HL-60 (cell line): ENCODE data around the gene SRGAP3.

Experiments
- DNase-seq, 2 experiments: peaks; one replicate each; pipeline ENCODE4 v3.0.0-alpha.2; 2010 to 2020; ENCODE audit warnings: low read depth in 1 of 2, low spot score in 1 of 2
- H3K27ac ChIP-seq: fragments of 250-450 bp; sonication (Bioruptor Pico); replicated peaks from 2 replicates; pipeline ENCODE4 v1.5.1; 2020; ENCODE audit warnings: mild to moderate bottlenecking, moderate library complexity
- H3K27me3 ChIP-seq: fragments of 250-450 bp; sonication (Bioruptor Pico); 2 replicates; pipeline ENCODE4 v1.5.1; 2021; ENCODE audit warnings: mild to moderate bottlenecking, moderate library complexity; ENCODE audit not compliant: insufficient read depth, poor library complexity, severe bottlenecking
- H3K4me3 ChIP-seq: replicated peaks from 2 replicates; pipeline ENCODE4 v1.5.1; 2011; ENCODE audit warnings: mild to moderate bottlenecking, control low read depth, low read length; ENCODE audit not compliant: insufficient read depth
- CTCF ChIP-seq: IDR thresholded peaks from one replicate; pipeline ENCODE4 v1.5.1; 2011; ENCODE audit warnings: low read length, control low read depth, inconsistent platforms; ENCODE audit not compliant: insufficient read depth
- GABPA ChIP-seq: IDR thresholded peaks from 2 replicates; pipeline ENCODE4 v1.6.1; 2012; ENCODE audit warnings: low read depth
- POLR2AphosphoS5 ChIP-seq: IDR thresholded peaks from 2 replicates; pipeline ENCODE4 v1.6.1; 2012; ENCODE audit warnings: low read depth
- SPI1 ChIP-seq: IDR thresholded peaks from 2 replicates; pipeline ENCODE4 v1.6.1; 2012; ENCODE audit warnings: low read depth, mild to moderate bottlenecking, borderline replicate concordance
- TF ChIP-seq, protein P1 (sequence below): IDR thresholded peaks from 2 replicates; pipeline ENCODE4 v1.6.1; 2012; ENCODE audit warnings: low read depth; ENCODE audit not compliant: insufficient replicate concordance

The SRGAP3 gene

DNA sequence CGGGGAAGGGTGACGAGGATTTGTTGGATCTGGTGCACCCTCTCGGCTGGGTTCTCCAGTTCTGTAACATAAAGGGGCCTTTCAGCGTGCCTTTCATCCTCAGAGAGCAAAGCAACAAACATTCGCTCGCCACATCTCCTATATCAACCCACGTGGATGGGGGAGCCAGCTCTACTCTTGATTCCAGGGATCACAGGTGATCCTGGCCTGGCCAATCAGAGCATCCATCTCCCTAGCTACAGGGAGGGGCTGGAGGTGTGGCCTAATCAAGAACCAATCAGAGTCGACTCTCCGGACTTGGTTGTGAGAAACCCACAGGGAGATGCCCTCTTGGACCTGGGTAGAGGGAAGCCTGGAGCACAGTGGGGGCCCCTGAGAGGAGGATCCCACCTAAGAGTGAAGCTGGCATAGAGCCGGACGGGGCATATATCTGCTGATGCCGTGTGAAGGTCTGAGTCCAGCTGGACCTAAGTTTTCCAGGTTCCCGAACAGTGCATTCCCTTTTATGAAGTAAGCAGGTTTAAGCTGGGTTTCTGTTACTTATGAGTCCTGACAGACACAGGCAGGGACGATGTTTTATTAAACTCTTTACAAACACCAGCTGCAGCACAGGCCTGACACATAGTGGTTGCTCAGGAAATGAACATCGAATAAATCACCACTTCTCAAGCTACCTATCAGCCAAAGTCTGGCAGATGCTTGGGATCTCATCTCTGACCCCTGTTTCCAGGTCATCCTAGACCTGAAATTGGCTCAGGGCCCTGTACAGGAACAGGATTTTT, 235.5 kb downstream of the SRGAP3 start:
- no peak overlapping the region for H3K4me3 ChIP-seq
- no peaks in the 10 kb centered on the region for H3K27me3 ChIP-seq
- no peak overlapping the region for H3K27ac ChIP-seq
- TF ChIP-seq GABPA: no peak
- TF ChIP-seq, protein P1, sequence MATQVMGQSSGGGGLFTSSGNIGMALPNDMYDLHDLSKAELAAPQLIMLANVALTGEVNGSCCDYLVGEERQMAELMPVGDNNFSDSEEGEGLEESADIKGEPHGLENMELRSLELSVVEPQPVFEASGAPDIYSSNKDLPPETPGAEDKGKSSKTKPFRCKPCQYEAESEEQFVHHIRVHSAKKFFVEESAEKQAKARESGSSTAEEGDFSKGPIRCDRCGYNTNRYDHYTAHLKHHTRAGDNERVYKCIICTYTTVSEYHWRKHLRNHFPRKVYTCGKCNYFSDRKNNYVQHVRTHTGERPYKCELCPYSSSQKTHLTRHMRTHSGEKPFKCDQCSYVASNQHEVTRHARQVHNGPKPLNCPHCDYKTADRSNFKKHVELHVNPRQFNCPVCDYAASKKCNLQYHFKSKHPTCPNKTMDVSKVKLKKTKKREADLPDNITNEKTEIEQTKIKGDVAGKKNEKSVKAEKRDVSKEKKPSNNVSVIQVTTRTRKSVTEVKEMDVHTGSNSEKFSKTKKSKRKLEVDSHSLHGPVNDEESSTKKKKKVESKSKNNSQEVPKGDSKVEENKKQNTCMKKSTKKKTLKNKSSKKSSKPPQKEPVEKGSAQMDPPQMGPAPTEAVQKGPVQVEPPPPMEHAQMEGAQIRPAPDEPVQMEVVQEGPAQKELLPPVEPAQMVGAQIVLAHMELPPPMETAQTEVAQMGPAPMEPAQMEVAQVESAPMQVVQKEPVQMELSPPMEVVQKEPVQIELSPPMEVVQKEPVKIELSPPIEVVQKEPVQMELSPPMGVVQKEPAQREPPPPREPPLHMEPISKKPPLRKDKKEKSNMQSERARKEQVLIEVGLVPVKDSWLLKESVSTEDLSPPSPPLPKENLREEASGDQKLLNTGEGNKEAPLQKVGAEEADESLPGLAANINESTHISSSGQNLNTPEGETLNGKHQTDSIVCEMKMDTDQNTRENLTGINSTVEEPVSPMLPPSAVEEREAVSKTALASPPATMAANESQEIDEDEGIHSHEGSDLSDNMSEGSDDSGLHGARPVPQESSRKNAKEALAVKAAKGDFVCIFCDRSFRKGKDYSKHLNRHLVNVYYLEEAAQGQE: no peak
- TF ChIP-seq POLR2AphosphoS5: no peak
- TF ChIP-seq CTCF: no peak
- no peak for TF ChIP-seq SPI1
- DNase-seq: no peak

- H3K4me3 ChIP-seq: no peak overlapping the region
- DNase-seq: no peak
- no peak overlapping the region for H3K27ac ChIP-seq
Measured at GRCh38 chr3:9012521-9012920, 236.9 kb downstream of the SRGAP3 start.

DNA sequence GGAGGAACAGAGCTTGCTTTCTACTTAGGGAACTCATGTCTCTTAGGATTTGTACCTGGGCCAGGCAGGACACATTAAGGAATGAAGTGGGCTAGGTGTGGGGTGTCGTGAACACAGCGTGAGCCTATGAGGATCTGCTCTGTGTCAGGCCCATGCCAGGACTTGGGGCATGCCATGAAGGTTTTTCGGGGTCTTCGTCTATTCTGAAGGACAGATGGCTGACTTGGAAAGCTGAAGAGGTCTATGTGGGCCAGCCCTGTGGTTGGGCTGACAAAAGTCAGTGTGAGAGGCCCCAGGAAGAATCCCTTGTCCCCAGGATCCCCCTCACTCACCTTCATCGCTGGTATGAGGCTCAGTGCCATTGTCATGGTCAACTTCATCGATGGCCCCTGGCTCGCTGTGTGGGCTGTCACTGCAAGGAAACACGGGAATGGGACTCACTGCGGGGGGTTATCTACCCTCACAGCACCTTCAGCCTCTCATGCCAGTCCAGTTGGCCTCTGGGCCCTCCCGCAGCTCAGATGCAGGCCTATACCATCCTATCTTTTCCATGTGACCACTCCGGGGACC, 239.4 kb downstream of the SRGAP3 start:
- H3K27ac ChIP-seq: no peak overlapping the region
- no peaks in the 10 kb centered on the region for H3K27me3 ChIP-seq
- TF ChIP-seq CTCF (no peak), GABPA (no peak), SPI1 (no peak), POLR2AphosphoS5 (no peak)
- TF ChIP-seq, protein P1: no peak
- H3K4me3 ChIP-seq: no peak overlapping the region
- no peak for DNase-seq

More at GRCh38 chr3:9012521-9012920, 236.9 kb downstream of the SRGAP3 start:
- TF ChIP-seq, protein P1: no peak
- TF ChIP-seq CTCF (no peak), GABPA (no peak), SPI1 (no peak), POLR2AphosphoS5 (no peak)
- H3K27me3 ChIP-seq: no peaks in the 10 kb centered on the region
